D341Med (cell line): ENCODE data around the gene SDCBP2.
A peak's percentile ranks its signal among the peaks of the same experiment; 100 is the strongest.
"Not testable (repeated sequence)": the region's sequence is repeated elsewhere in the genome, so short reads cannot be mapped to it uniquely, and the experiment has no call there.

Source experiments
- DNase-seq: peaks from one replicate; pipeline ENCODE4 v3.0.0; 2012; ENCODE audit warnings: low spot score

Gene SDCBP2

GRCh38 chr20:1357921-1358671 is 29.2 kb upstream of the SDCBP2 start:
- no peak for DNase-seq

GRCh38 chr20:1353956-1354355 is 25.0 kb upstream of the SDCBP2 start:
- DNase-seq = no peak

DNA sequence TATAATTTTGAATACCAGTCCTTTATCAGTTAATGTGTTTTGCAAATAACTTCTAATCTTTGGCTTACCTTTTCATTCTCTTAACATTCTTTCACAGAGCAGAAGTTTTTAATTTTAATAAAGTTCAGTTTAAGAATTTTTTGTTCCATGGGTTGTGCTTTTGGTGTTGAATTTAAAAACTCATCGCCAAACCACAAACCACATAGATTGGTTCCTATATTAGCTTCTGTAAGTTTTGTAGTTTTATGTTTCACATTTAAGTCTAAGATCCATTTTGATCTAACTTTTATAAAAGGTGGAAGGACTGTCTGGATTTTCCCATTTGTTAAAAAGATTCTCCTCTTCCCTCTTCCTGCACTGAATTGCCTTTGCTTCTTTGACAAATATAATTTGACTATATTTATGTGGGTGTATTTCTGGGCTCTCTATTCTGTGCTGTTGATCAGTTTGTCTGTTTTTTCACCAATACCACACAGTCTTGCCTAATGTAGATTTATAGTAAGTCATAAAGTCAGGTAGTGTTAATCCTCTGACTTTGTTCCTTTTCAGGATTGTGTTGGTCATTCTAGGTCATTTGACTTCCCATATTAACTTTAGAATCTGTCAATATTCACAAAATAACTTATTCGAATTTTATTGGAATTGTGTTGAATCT is 17.5 kb upstream of the SDCBP2 start:
- no peak for DNase-seq

DNA sequence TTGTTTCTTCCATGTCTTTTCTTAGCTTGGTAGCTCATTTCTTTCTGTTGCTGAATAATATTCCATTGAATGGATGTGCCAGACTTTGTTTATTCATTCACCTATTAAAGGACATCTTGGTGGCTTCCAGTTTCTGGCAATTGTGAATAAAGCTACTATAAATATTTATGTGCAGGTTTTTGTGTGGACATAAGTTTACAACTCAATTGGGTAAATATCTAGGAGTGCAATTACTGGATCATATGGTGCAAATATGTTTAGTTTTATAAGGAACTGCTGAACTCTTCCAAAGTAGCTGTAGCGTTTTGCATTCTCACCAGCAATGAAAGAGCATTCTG is 16.8 kb upstream of the SDCBP2 start:
- no peak for DNase-seq

GRCh38 chr20:1345030-1345755 is 16.3 kb upstream of the SDCBP2 start:
- no peak for DNase-seq

- DNase-seq = not testable (repeated sequence)
These were observed 14.6 kb upstream of the SDCBP2 start for GRCh38 chr20:1343446-1344124.

DNA sequence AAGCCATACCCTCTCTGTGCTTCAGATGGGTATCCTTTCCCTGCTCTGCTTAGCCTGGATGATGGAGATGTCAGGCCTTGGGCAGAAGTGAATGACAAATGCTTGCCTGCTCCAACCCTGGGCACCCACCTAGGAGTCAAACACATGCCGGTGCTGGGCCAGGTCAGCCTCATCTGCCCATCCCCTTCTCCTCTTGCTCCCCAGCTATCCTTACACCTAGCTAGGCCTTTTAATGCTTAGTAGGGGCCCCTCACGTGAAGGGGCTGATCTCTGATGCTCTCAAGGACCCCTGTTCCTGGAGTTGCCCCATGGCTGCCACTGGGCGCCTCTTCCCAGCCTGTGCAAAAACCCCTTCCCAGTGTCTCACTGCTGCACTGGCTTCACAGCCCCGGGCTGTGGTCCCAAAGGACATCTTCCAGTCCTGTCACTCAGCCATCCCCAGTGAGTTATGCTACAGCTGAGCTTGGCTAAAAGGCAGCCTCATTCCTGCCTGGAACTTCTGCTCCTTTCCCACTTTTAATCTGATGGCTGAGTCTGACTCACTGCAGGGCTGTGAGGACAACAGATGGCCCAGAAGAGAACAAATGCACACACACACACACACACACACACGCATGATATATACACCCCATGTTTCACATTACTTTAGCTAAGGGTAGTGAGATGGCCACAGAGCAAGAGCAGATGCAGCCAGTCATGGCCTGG is 12.8 kb upstream of the SDCBP2 start:
- DNase-seq = no peak

DNA sequence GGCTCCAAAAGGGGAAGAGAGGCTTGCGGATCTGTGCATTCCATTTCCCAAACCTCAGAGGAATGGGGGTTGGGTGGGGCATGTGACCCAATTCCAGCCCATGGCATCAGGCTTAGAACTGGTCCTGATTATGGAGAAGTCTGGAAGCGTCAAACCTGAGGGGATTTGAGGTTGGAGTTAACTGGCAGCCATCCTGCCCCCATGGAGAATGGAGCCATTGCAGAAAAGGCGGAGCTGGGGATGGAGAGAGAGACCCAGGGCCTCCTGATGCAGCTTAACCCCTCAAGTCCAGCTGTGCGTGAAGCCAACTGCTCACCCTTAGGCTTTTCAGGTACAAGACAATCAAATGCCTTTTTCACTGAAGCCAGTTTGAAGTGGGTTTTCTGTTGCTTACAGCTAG is 9.9 kb upstream of the SDCBP2 start:
- DNase-seq = peak; percentile 6

GRCh38 chr20:1338096-1338495 is 9.2 kb upstream of the SDCBP2 start:
- peak; percentile 12 for DNase-seq

- DNase-seq = peak; percentile 10
These were observed 8.5 kb upstream of the SDCBP2 start for GRCh38 chr20:1337441-1337840.

DNA sequence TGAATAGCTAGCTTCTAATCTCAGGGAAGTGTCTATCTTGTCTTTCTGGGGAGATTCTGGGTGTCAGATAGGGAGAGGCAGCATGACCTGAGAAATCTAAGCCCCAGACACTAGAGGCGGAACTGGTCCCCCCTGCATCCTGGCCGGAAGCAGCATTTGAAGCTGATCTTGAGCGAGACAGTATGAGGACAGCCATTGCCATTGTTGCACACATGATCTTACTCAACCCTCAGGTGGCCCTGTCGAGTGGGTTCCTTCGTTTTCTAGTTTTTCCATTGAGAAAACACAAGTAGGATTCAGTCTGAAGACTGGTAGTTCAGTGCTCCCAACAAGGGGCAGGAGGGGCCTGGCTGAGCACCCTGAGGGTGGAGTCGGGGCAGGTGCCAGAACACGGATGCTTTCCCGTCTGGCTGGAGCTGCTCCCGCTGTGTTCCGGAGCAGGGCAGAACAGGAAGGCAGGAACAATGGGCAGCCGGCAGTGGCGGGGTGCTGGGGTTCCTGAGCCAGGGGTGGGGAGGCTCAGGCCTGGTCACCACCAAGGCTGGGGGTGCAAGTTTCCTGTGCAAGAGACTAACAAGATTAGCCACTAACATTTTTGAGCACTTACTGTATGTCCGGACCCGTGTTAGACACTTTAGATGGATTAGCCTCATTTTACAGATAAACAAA is 7.9 kb upstream of the SDCBP2 start:
- peak; percentile 41 for DNase-seq

DNA sequence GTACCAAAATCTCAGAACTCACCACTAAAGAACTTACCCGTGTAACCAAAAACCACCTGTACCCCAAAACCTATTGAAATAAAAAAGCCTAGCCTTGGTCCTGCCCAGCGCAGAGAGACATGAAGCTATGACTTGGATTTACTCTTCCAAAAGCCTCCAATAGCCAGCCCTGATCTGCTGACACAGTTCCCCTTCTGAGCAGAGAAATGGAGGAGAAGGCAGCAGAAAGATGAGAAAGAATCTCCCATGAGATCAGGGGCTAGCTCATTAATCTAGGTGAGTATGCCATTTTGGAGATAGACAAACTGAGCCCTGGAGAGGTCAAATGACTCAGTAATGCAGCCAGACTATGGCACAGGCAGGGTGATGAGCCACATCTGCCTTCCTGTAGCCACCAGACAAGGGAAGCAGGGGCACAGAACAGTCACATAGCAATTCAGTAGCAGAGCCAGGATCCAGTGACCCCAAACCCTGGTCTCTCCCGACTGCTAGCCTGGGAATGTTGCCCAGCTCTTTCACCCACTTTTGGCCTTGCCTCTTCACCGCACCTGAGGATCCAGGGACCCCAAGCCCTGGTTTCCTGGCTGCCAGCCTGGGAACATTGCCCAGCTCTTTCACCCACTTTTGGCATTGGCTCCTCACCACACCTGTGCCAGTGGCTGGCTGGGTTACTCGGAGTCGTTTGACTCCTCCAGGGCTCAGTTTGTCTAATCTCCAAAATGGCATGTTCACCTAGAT is 7.2 kb upstream of the SDCBP2 start:
- DNase-seq = peak; percentile 15

DNA sequence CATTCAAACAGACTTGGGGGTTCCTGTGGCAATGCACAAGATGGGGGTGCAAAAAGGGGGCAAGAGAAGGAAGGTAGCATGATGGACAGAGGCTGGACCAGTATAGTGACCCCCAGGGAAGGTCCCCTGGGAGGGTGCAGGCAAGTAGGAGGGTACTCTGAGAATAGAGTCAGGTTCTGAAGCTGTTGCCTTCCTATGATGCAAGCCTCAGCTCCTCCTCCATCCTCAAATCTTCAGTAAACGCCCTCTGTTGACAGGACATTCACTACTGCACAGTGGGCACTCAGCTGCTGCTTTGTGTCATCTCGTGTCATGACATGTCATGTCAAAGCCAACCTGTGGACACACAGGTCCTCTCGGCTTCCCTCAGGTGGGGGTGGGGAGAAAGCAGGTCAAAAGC is 5.8 kb upstream of the SDCBP2 start:
- DNase-seq = peak; percentile 14

- DNase-seq = no peak
These were observed 5.4 kb upstream of the SDCBP2 start for GRCh38 chr20:1334370-1334731.

GRCh38 chr20:1333462-1334369 is 4.8 kb upstream of the SDCBP2 start:
- DNase-seq = peak; percentile 4

DNA sequence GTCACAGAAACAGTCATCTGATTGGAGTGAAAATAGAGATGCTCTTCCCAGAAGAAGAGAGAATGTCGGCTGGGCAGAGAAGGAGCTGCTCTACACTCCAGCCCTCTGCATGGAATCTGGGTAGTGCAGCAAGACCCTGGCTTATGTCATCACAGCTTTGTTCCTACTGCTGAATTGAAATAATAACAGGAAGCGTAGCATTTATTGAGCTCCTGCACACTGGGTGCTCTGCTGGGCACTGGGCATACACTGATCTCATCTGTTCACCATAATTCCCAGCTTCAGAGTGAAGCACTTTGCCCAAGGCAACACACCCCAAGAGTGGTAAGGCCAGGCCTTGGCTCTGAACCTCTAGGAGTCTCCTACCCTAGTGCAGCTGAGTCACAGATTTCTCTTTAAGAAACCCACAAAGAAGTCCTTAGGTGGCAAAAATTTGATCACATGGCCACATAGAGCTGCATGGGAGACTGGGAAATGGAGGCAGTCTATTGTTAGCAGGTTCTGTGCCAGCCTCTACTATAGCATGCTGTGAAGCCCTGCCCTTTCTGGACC is 3.9 kb upstream of the SDCBP2 start:
- peak; percentile 3 for DNase-seq

GRCh38 chr20:1331801-1332453 is 3.0 kb upstream of the SDCBP2 start:
- peak; percentile 4 for DNase-seq

GRCh38 chr20:1331101-1331500 is 2.2 kb upstream of the SDCBP2 start:
- DNase-seq = no peak
